Amygdala (tissue), 56 donors: ENCODE data around the gene PTH2R.
"Not testable (repeated sequence)": the region's sequence is repeated elsewhere in the genome, so short reads cannot be mapped to it uniquely, and the experiment has no call there.

Source experiments
- DNase-seq, 56 donors: peaks; one replicate each; lab custom pipeline; 2025; lab: John Stamatoyannopoulos, UW

The PTH2R gene

GRCh38 chr2:208386541-208386940, 20.1 kb upstream of the PTH2R start:
- DNase-seq = no peak

DNA sequence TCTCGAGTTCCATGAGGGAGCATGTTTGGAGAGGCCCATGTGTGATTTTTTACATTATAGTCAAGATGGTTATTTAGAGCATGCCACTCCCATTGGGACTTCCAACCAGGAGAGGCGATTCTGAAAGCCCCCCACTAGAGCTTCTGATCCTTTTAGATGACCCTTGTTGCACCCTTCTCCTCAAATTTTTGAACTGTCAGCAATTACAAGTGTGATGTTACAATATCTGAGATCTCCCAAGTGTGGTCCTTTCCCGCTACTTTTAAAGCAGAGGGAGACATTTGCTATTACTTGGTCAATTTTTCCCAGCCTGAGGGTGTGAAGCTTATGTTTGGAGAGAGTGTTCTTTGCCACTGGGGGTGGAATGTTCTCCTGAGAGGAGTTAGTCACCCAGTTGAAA, 16.7 kb upstream of the PTH2R start:
- DNase-seq = no peak

- no peak for DNase-seq
These were observed 14.3 kb upstream of the PTH2R start for GRCh38 chr2:208392300-208392699.

- not testable (repeated sequence) for DNase-seq
These were observed 9.8 kb upstream of the PTH2R start for GRCh38 chr2:208396796-208397195.

DNA sequence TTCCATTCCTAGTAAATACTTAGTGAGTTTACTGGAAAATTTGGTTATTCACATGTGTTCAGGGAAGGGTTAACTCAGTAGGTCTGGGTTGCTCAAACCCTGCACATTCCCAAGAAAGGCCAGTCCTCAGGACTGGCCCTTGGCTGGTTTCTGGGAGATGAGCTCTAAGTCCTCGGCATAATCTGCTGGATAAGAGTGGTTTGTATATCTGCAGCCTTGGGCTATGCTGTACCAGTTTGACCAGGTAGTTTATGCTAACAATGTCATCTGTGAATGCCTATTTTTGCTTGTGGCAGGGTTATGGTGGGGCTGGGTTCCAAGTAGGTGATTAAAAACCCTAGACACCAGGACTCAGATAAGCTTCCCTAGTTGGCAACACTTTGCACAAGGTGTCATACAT, 7.4 kb upstream of the PTH2R start:
- DNase-seq = no peak

DNA sequence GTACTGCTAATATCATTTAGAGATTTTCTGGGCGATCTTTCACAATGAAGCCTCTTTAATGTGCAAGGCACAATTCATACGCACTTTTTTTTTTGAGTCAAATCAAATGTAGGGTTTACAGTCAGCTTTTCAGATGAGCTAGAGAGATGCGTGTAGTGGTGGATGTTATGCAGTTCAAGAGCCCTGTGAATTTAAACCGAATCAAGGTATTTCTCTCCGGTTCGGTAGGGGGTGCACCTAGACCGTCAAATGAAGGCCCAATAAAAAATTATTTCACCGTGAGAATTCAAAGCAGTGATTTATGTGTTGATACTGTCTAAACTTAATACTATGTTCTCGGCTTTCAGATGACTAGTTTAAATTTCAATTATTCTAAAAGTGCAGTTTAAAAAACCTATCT, 1.1 kb downstream of the PTH2R start:
- DNase-seq = peak in 9 of 56 donors; percentile 0 to 16 (median 7)

GRCh38 chr2:208413931-208414330, 7.3 kb downstream of the PTH2R start:
- no peak for DNase-seq

GRCh38 chr2:208415255-208415654, 8.7 kb downstream of the PTH2R start:
- no peak for DNase-seq

GRCh38 chr2:208415897-208416296, 9.3 kb downstream of the PTH2R start:
- DNase-seq = no peak

DNA sequence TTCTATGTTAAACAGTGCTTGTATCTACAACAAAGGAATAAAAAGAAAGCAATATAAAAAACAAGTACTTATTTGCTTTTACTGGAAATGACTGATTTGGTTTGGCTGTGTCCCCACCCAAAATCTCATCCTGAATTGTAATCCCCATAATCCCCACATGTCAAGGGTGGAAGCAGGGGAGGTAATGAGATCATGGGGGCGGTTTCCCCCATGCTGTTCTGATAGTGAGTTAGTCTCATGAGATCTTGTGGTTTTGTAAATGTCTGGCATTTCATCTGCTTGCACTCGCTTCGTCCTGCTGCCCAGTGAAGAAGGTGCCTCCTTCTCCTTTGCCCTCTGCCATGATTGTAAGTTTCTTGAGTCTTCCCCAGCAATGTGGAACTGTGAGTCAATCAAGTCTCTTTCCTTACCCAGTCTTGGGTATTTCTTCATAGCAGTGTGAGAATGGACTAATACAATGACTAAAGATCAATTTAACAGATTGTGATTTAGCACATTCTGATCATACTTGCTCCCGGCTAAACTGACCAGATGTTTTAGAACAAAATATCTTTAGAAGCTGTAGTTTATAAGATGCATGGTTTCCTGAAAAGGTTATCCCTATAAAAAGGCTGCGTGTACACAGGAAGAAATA, 19.9 kb downstream of the PTH2R start:
- no peak for DNase-seq

- DNase-seq = no peak
These were observed 31.2 kb downstream of the PTH2R start for GRCh38 chr2:208437755-208438154.

DNA sequence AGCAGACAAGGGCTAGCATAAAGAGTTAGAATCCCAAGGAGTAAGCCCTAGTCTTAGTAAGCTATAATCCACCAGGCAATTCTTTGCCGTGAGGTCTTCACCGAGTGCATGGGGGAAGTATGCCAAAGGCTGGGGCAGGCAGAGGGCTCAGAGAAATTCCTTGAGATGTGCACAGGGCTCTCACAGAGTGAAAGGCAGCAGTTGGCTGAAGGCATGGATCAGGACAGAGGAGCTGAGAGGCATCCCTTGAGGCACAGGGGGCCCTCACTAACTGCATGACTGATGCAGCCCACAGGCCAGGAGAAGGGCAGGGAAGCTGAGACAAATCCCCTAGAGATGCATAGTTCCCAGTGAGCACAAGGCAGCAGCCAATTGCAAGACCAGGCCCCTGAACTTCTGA, 34.1 kb downstream of the PTH2R start:
- no peak for DNase-seq

- DNase-seq = no peak
These were observed 35.4 kb downstream of the PTH2R start for GRCh38 chr2:208441951-208442350.

DNA sequence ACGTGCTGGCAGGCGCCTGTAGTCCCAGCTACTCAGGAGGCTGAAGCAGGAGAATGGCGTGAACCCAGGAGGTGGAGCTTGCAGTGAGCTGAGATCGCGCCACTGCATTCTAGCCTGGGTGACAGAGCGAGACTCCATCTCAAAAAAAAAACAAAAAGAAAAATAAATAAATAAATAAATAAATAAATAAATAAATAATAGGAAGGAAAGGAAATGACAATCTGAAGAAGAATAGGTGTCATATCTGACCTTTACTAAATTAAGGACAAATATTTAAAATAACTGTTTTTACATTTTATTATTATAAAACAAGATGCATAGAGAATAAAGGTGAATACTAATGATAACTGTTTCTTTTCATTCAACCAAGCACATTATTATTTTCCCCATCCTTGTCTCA, 40.9 kb downstream of the PTH2R start:
- not testable (repeated sequence) for DNase-seq

GRCh38 chr2:208451061-208451460, 44.5 kb downstream of the PTH2R start:
- DNase-seq = no peak

DNA sequence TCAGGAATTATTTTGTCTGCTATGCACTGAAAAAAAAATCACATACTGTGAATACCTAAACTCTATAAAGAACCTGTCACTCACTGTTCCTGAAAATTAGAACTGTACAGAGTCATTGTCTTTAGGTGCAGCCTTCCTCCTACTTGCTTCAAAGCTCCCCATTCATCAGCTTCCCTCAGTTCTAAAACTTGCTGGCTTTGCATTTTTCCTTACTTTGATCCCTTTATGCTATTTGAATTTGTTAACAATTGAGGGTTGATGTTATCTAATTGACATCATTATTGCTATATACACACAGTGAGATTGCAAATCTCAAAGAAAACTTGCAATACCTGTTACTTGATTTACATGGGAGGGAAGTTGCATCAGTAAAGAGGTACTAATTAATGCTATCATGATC, 48.3 kb downstream of the PTH2R start:
- DNase-seq = no peak

DNA sequence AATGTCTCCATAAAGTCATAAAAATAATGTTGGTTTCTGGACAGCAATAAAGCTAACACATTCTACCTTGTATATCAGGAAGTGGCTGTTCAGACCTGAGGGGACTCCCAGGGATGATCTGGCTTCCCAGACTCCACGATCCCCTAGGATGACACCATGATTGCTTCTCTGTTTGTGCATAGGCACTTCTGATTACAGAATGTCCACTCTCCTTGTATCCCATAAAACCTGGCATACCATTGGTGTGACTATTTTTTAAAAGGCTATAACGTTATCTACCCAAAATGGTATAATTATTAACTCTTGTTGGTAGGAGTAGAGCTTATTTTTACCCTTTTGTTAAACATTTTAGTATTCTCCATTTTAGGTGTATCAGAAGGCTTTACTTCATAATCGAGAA, 57.1 kb downstream of the PTH2R start:
- DNase-seq = no peak

GRCh38 chr2:208464205-208464604, 57.6 kb downstream of the PTH2R start:
- DNase-seq = no peak

DNA sequence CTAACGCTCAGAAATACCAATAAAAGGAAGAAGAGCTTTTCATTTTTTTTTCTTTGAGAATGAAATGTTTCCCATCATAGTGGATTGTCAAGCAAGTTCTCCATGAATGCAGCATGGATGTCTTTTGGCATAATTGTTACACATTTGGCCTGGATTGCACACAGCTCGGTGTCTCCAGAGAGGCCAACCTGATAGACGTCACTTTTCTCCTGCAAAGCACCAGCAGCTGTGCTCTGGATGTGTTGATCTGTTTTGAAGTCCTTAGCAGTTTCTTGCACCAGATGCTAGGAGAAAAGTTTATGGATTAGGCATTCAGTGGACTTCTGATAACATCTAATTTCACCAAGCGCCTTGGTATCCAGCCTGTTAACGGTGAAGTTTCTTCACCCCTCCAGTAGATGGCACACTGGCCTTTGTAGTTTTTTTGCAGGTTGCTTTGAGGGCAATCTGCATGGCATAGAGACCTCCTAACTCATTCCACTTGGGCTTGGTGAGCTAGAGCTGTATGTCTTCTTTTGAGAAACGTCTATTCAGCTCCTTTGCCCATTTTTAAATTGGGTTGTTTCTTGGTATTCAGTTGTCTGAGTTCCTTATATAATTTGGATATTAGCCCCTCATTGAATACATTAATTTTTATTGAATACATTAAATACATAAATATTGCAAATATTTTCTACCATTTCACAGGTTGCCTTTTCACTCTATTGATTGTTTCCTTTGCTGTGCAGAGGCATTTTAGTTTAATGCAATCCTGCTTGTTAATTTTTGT, 59.7 kb downstream of the PTH2R start:
- peak in 3 of 56 donors; percentile 1 to 8 (median 7) for DNase-seq

GRCh38 chr2:208466920-208467298, 60.3 kb downstream of the PTH2R start:
- DNase-seq = no peak

DNA sequence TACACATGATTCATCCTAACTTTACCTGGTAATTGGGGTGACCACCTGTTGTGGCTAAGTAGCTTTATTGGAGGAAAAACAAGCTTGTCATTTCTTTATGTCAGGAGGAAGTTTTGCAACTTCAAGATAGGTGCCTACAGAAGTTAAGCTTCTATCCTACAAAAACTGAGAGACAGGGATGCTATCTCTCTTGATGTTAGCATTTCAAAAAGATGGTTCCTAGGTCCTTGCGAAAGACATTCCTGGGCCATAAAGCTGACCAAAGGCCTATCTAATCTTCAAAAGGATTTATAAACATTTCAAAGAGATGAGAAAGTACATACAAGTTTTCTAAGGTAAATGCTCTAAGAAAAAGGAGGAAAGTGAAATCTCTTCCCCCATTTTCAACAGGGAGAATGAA, 61.0 kb downstream of the PTH2R start:
- no peak for DNase-seq

DNA sequence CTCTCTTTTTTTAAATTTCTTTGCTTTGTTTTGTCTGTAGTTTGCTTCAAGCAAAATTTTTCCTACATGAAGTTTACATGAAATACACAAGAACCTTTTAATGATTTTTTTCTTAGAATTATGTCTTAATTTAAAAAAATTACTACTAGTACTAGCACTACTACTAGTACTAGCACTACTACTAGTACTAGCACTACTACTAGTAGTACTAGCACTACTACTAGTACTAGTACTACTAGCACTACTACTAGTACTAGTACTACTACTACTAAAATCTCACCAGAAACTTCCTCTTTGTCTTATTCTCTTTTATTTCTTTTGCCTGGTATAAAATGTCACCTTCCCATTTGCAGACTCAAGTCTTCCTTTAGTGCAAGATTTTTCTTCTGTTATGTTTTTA, 71.1 kb downstream of the PTH2R start:
- no peak for DNase-seq
